CD14-positive monocyte (primary cell): ENCODE results near the gene SYCE1. TPM values are rescaled to one million over a fixed set of nuclear protein-coding genes. Genes with fewer than 3 reads are reported as not detected.

Source experiments
- DNase-seq, 3 donors: peaks; one replicate each; pipeline ENCODE4 v3.0.0-alpha.2; 2011 to 2022
- H2AFZ ChIP-seq: 2 replicates; pipeline ENCODE4 v1.6.0; 2012; ENCODE audit warnings: mild to moderate bottlenecking, low read depth, low read length, inconsistent platforms; ENCODE audit not compliant: insufficient read depth, poor library complexity, severe bottlenecking
- H3K27ac ChIP-seq, 2 donors: 1 replicate in 1 of 2; 2 replicates in 1 of 2; pipeline ENCODE4 v1.5.1; 2012 to 2013; ENCODE audit warnings: low read length in 2 of 2, control low read depth in 1 of 2, inconsistent platforms in 1 of 2, low read depth in 1 of 2, mild to moderate bottlenecking in 1 of 2
- H3K27me3 ChIP-seq, 2 donors: one replicate each; pipeline versions ENCODE4 v1.6.0 to v1.6.1; 2011 to 2013; ENCODE audit warnings: low read length in 2 of 2; ENCODE audit not compliant: control insufficient read depth in 2 of 2, insufficient read depth in 2 of 2
- H3K36me3 ChIP-seq, 2 donors: replicated peaks in 1 of 2; 1 replicate in 1 of 2; 2 replicates in 1 of 2; pipeline versions ENCODE4 v1.5.1 to v1.6.1; 2012 to 2013; ENCODE audit warnings: low read length in 2 of 2, control low read depth in 1 of 2, inconsistent platforms in 1 of 2, mild to moderate bottlenecking in 1 of 2; ENCODE audit not compliant: insufficient read depth in 2 of 2, control insufficient read depth in 1 of 2
- H3K4me1 ChIP-seq, 2 donors: 1 replicate in 1 of 2; 2 replicates in 1 of 2; pipeline versions ENCODE4 v1.5.1 to v1.6.1; 2012 to 2013; ENCODE audit warnings: low read length in 2 of 2, control low read depth in 1 of 2, inconsistent platforms in 1 of 2, mild to moderate bottlenecking in 1 of 2, moderate library complexity in 1 of 2; ENCODE audit not compliant: insufficient read depth in 2 of 2, control insufficient read depth in 1 of 2
- H3K4me2 ChIP-seq: replicated peaks from 2 replicates; pipeline ENCODE3; 2012; ENCODE audit warnings: low read length, moderate library complexity, mild to moderate bottlenecking; ENCODE audit not compliant: poor library complexity, severe bottlenecking; ENCODE audit errors: extremely low read depth
- H3K4me3 ChIP-seq, 3 experiments: fragments of 200-600 bp in 1 of 3; sonication (generic) in 1 of 3; replicated peaks in 1 of 3; 1 replicate in 2 of 3; 2 replicates in 1 of 3; pipeline ENCODE4 v1.5.1; 2011 to 2013; ENCODE audit warnings: low read length in 3 of 3, mild to moderate bottlenecking in 3 of 3, control low read depth in 2 of 3, low read depth in 2 of 3, inconsistent platforms in 1 of 3, moderate library complexity in 1 of 3
- H3K79me2 ChIP-seq: 2 replicates; pipeline ENCODE4 v1.6.0; 2012; ENCODE audit warnings: mild to moderate bottlenecking, control low read depth, inconsistent platforms, low read length, moderate library complexity; ENCODE audit not compliant: insufficient read depth
- H3K9ac ChIP-seq: 2 replicates; pipeline ENCODE4 v1.6.0; 2017; ENCODE audit warnings: low read length, mild to moderate bottlenecking; ENCODE audit not compliant: insufficient read depth, poor library complexity, severe bottlenecking
- H3K9me3 ChIP-seq, 2 donors: replicated peaks in 1 of 2; 1 replicate in 1 of 2; 2 replicates in 1 of 2; pipeline versions ENCODE4 v1.5.1 to v1.6.1; 2012 to 2013; ENCODE audit warnings: low read length in 2 of 2, control low read depth in 1 of 2; ENCODE audit not compliant: control insufficient read depth in 1 of 2, insufficient read depth in 1 of 2
- H4K20me1 ChIP-seq: 2 replicates; pipeline ENCODE4 v1.6.0; 2012; ENCODE audit warnings: mild to moderate bottlenecking, low read length, control low read depth, moderate library complexity; ENCODE audit not compliant: insufficient read depth
- H3K27ac Mint-ChIP-seq, 7 donors: one replicate each; pipeline ENCODE4 v1.8.0; 2020; ENCODE audit warnings: mild to moderate bottlenecking in 7 of 7, mixed read lengths in 7 of 7, moderate library complexity in 6 of 7, inconsistent platforms in 2 of 7
- H3K27me3 Mint-ChIP-seq, 3 donors: one replicate each; pipeline ENCODE4 v1.8.0; 2021 to 2022; ENCODE audit warnings: low read depth in 3 of 3, mild to moderate bottlenecking in 3 of 3, mixed read lengths in 3 of 3, moderate library complexity in 3 of 3, inconsistent platforms in 1 of 3
- H3K36me3 Mint-ChIP-seq, 2 donors: one replicate each; pipeline ENCODE4 v1.8.0; 2020; ENCODE audit warnings: mixed read lengths in 2 of 2, inconsistent platforms in 1 of 2, mild to moderate bottlenecking in 1 of 2
- H3K4me1 Mint-ChIP-seq: one replicate; pipeline ENCODE4 v1.8.0; 2020; ENCODE audit warnings: mild to moderate bottlenecking, mixed read lengths
- H3K4me3 Mint-ChIP-seq, 2 donors: one replicate each; pipeline ENCODE4 v1.8.0; 2020; ENCODE audit warnings: mild to moderate bottlenecking in 2 of 2, mixed read lengths in 2 of 2, moderate library complexity in 1 of 2
- H3K9me3 Mint-ChIP-seq, 7 donors: one replicate each; pipeline ENCODE4 v1.8.0; 2020 to 2022; ENCODE audit warnings: mixed read lengths in 7 of 7, mild to moderate bottlenecking in 6 of 7, moderate library complexity in 6 of 7, inconsistent platforms in 2 of 7
- CTCF ChIP-seq: fragments of 200-600 bp; IDR thresholded peaks from one replicate; pipeline ENCODE4 v1.8.0; 2022; ENCODE audit warnings: antibody characterized with exemption, mild to moderate bottlenecking
- WGBS: methylation state at CpG from one replicate; pipeline ENCODE4 v1.1.5; 2013; ENCODE audit warnings: missing lambda C conversion rate; ENCODE audit not compliant: insufficient coverage; 5-methylcytosine and 5-hydroxymethylcytosine counted together
- intact Hi-C, 2 donors: fragments of 100-400 bp; cut with micrococcal nuclease; formaldehyde crosslinking; loops; one replicate each; pipeline versions ENCODE4 v1.15.0 to v1.15.1; 2023
- polyA plus RNA-seq, 3 donors: library from polyadenylated mRNA; depleted of rRNA in 1 of 3; unstranded in 2 of 3; stranded (reverse) in 1 of 3; fragments of 300-500 nt in 2 of 3; fragments of >200 nt in 1 of 3; fragmentation: Illumina TruSeq in 2 of 3; gene quantifications; 1 replicate in 2 of 3; 2 replicates in 1 of 3; pipeline ENCODE4 v1.2.3, GENCODE V29; 2012 to 2021

The SYCE1 gene
- polyA plus RNA-seq, 3 donors = 0.12 TPM; not detected in 2

GRCh38 chr10:133530506-133530905 lies 34.9 kb downstream of the SYCE1 start:
- H3K4me1 Mint-ChIP-seq = peaks cover 25% of the 10 kb centered on the region
- DNase-seq = no peak
- peak overlapping the region; percentile 13 to 87 for H3K4me3 Mint-ChIP-seq
- peak overlapping the region; percentile 29 for H3K4me2 ChIP-seq
- no peak overlapping the region for H3K9ac ChIP-seq
- no peak overlapping the region for H3K27ac Mint-ChIP-seq
- H3K4me1 ChIP-seq = peaks cover 26 to 28% of the 10 kb centered on the region in 2 donors
- TF ChIP-seq CTCF = no peak
- intact Hi-C loops = no loop called here
- H3K36me3 Mint-ChIP-seq = peaks cover 0 to 2% of the 10 kb centered on the region in 2 donors
- 16% methylated on average over 9 of the region's 9 CpGs for WGBS
- peaks cover 53 to 71% (median 64%) of the 10 kb centered on the region in 3 donors for H3K27me3 Mint-ChIP-seq
- H3K4me3 ChIP-seq = peak overlapping the region in 1 of 3 experiments; percentile 27
- no peaks in the 10 kb centered on the region for H3K79me2 ChIP-seq
- no peak overlapping the region for H2AFZ ChIP-seq
- H3K9me3 ChIP-seq = peaks cover 12 to 14% of the 10 kb centered on the region in 2 donors
- H3K9me3 Mint-ChIP-seq = peaks cover 0 to 16% (median 7%) of the 10 kb centered on the region in 7 donors
- H3K36me3 ChIP-seq = no peaks in the 10 kb centered on the region
- no peak overlapping the region for H3K27ac ChIP-seq
- H3K27me3 ChIP-seq = peaks cover 24 to 41% of the 10 kb centered on the region in 2 donors
- no peaks in the 10 kb centered on the region for H4K20me1 ChIP-seq

- H3K4me3 ChIP-seq = peak overlapping the region in 1 of 3 experiments; percentile 27
- no peaks in the 10 kb centered on the region for H4K20me1 ChIP-seq
- Mint-ChIP-seq H3K4me3 (peak overlapping the region; percentile 48 to 87), H3K9me3 (peaks cover 0 to 18% (median 7%) of the 10 kb centered on the region in 7 donors), H3K27me3 (peaks cover 56 to 79% (median 68%) of the 10 kb centered on the region in 3 donors), H3K4me1 (peaks cover 25% of the 10 kb centered on the region), H3K36me3 (peaks cover 0 to 2% of the 10 kb centered on the region in 2 donors), H3K27ac (no peak overlapping the region)
- no peaks in the 10 kb centered on the region for H3K79me2 ChIP-seq
- H3K9me3 ChIP-seq = peaks cover 12 to 22% of the 10 kb centered on the region in 2 donors
- H3K27me3 ChIP-seq = peaks cover 24 to 43% of the 10 kb centered on the region in 2 donors
- H3K4me1 ChIP-seq = peaks cover 26 to 28% of the 10 kb centered on the region in 2 donors
- no peak for TF ChIP-seq CTCF
- peak overlapping the region; percentile 29 for H3K4me2 ChIP-seq
- 1% methylated on average over 21 of the region's 26 CpGs for WGBS
- H3K9ac ChIP-seq = no peak overlapping the region
- no peak overlapping the region for H3K27ac ChIP-seq
- no peak for DNase-seq
- intact Hi-C loops = loop anchor here in 1 of 2 donors (10.0 kb wide), 1 partner anchor 205 kb away; no protein-coding TSS in a partner anchor
- H2AFZ ChIP-seq = no peak overlapping the region
- no peaks in the 10 kb centered on the region for H3K36me3 ChIP-seq
Observed at GRCh38 chr10:133529576-133529946, 35.8 kb downstream of the SYCE1 start.
